Liver (tissue), 9 donors: ENCODE measurements around the gene CGB5. TPM values are rescaled to one million over a fixed set of nuclear protein-coding genes. Genes with fewer than 3 reads are reported as not detected.

ENCODE experiments used
- DNase-seq: peaks from one replicate; pipeline ENCODE4 v3.0.0-alpha.2; 2017; ENCODE audit warnings: low spot score
- H3K27ac ChIP-seq, 2 donors: one replicate each; pipeline ENCODE4 v1.7.0; 2013; ENCODE audit warnings: inconsistent platforms in 2 of 2, low read length in 2 of 2, control low read depth in 1 of 2, low read depth in 1 of 2, mild to moderate bottlenecking in 1 of 2
- H3K27me3 ChIP-seq, 4 donors: one replicate each; pipeline versions ENCODE4 v1.6.1 to v1.7.0; 2013; ENCODE audit warnings: low read length in 3 of 4, inconsistent platforms in 1 of 4, mild to moderate bottlenecking in 1 of 4, moderate library complexity in 1 of 4; ENCODE audit not compliant: control insufficient read depth in 4 of 4, insufficient read depth in 4 of 4
- H3K36me3 ChIP-seq, 4 donors: one replicate each; pipeline versions ENCODE4 v1.6.1 to v1.7.0; 2013; ENCODE audit warnings: low read length in 3 of 4, mild to moderate bottlenecking in 3 of 4, low read depth in 1 of 4, moderate library complexity in 1 of 4; ENCODE audit not compliant: control insufficient read depth in 4 of 4, insufficient read depth in 3 of 4
- H3K4me1 ChIP-seq, 4 donors: one replicate each; pipeline versions ENCODE4 v1.6.1 to v1.7.0; 2013; ENCODE audit warnings: low read length in 3 of 4, mild to moderate bottlenecking in 3 of 4, moderate library complexity in 1 of 4; ENCODE audit not compliant: control insufficient read depth in 4 of 4, insufficient read depth in 4 of 4
- H3K4me3 ChIP-seq, 3 donors: one replicate each; pipeline versions ENCODE4 v1.6.1 to v1.7.0; 2013; ENCODE audit warnings: low read length in 3 of 3, control low read depth in 1 of 3, low read depth in 1 of 3, mild to moderate bottlenecking in 1 of 3
- H3K9ac ChIP-seq, 2 donors: one replicate each; pipeline ENCODE4 v1.7.0; 2013; ENCODE audit warnings: low read length in 2 of 2, mild to moderate bottlenecking in 2 of 2, moderate library complexity in 2 of 2, control low read depth in 1 of 2, low read depth in 1 of 2
- H3K9me3 ChIP-seq, 4 donors: one replicate each; pipeline versions ENCODE4 v1.6.1 to v1.7.0; 2013; ENCODE audit warnings: low read length in 3 of 4; ENCODE audit not compliant: control insufficient read depth in 4 of 4
- ATF3 ChIP-seq: IDR thresholded peaks from 2 replicates; pipeline ENCODE4 v1.6.1; 2016; ENCODE audit warnings: antibody characterized with exemption
- EGR1 ChIP-seq, 2 donors: IDR thresholded peaks; 2 replicates each; pipeline ENCODE4 v1.6.1; 2016 to 2018; ENCODE audit warnings: antibody characterized with exemption in 2 of 2, low read depth in 2 of 2
- FOXA1 ChIP-seq: IDR thresholded peaks from 2 replicates; pipeline ENCODE4 v1.6.1; 2016; ENCODE audit warnings: antibody characterized with exemption
- FOXA2 ChIP-seq: IDR thresholded peaks from 2 replicates; pipeline ENCODE4 v1.6.1; 2016; ENCODE audit warnings: antibody characterized with exemption
- GABPA ChIP-seq, 2 donors: IDR thresholded peaks in 1 of 2; conservative IDR thresholded peaks in 1 of 2; 2 replicates each; pipeline ENCODE4 v1.6.1; 2016; ENCODE audit warnings: antibody characterized with exemption in 2 of 2, mild to moderate bottlenecking in 1 of 2, moderate library complexity in 1 of 2
- HNF4G ChIP-seq: IDR thresholded peaks from 2 replicates; pipeline ENCODE4 v1.6.1; 2016; ENCODE audit warnings: antibody characterized with exemption
- JUND ChIP-seq, 2 donors: IDR thresholded peaks; 2 replicates each; pipeline ENCODE4 v1.6.1; 2016; ENCODE audit warnings: antibody characterized with exemption in 2 of 2
- MAX ChIP-seq: IDR thresholded peaks from 2 replicates; pipeline ENCODE4 v1.6.1; 2016; ENCODE audit warnings: antibody characterized with exemption
- NR2F2 ChIP-seq: IDR thresholded peaks from 2 replicates; pipeline ENCODE4 v1.6.1; 2016; ENCODE audit warnings: antibody characterized with exemption
- RAD21 ChIP-seq, 2 donors: IDR thresholded peaks; 2 replicates each; pipeline ENCODE4 v1.6.1; 2016; ENCODE audit warnings: antibody characterized with exemption in 2 of 2, mild to moderate bottlenecking in 2 of 2
- RXRA ChIP-seq, 2 donors: IDR thresholded peaks; 2 replicates each; pipeline ENCODE4 v1.6.1; 2017 to 2018; ENCODE audit warnings: antibody characterized with exemption in 2 of 2, mild to moderate bottlenecking in 1 of 2
- SP1 ChIP-seq: IDR thresholded peaks from 2 replicates; pipeline ENCODE4 v1.6.1; 2018; ENCODE audit warnings: antibody characterized with exemption, mild to moderate bottlenecking
- TAF1 ChIP-seq: conservative IDR thresholded peaks from 2 replicates; pipeline ENCODE4 v1.6.1; 2016; ENCODE audit warnings: antibody characterized with exemption, mild to moderate bottlenecking
- WGBS: extraction: QIAGEN DNeasy Blood & Tissue Kit; methylation state at CpG from one replicate; pipeline ENCODE4 v1.1.7; 2013; 5-methylcytosine and 5-hydroxymethylcytosine counted together
- polyA plus RNA-seq, 2 donors: library from polyadenylated mRNA; stranded (reverse) in 1 of 2; unstranded in 1 of 2; fragments of 200-250 nt in 1 of 2; fragments of >200 nt in 1 of 2; fragmentation: Nextera tagmentation in 1 of 2; extraction: Ambion mirVana in 1 of 2; gene quantifications; one replicate each; pipeline versions ENCODE4 v1.2.1 to v1.2.3, GENCODE V29; 2013 to 2015
- total RNA-seq, 2 donors: library from RNA; depleted of rRNA; stranded (reverse); fragments of >200 nt; gene quantifications; one replicate each; pipeline ENCODE4 v1.2.3, GENCODE V29; 2014
- TF ChIP-seq, protein P1 (sequence below): fragments of 150-350 bp; IDR thresholded peaks from 2 replicates; pipeline ENCODE4 v1.5.1; 2017; ENCODE audit warnings: improper control_type of control experiment, low read depth, low read length; ENCODE audit not compliant: missing input control
- TF ChIP-seq, protein P2 (sequence below): IDR thresholded peaks from 2 replicates; pipeline ENCODE4 v1.6.1; 2016; ENCODE audit warnings: antibody characterized with exemption
- TF ChIP-seq, protein P3 (sequence below): IDR thresholded peaks from 2 replicates; pipeline ENCODE4 v1.6.1; 2016; ENCODE audit warnings: antibody characterized with exemption, mild to moderate bottlenecking
- donor health status: healthy.
- donor health status: healthy.
- donor health status: healthy.
- donor health status: healthy.
- donor health status: healthy.

Gene CGB5
- total and polyA plus RNA-seq, 4 donors = not detected

GRCh38 chr19:49058562-49058961 lies 14.9 kb downstream of the CGB5 start:
- no peak overlapping the region for H3K27ac ChIP-seq
- TF ChIP-seq MAX (no peak), ATF3 (no peak), RXRA (IDR thresholded peaks at IDR 0.05) (no peak)
- no peaks in the 10 kb centered on the region for H3K9me3 ChIP-seq
- DNase-seq = no peak
- H3K4me1 ChIP-seq = peaks cover 0 to 22% (median 12%) of the 10 kb centered on the region in 4 donors
- H3K27me3 ChIP-seq = no peaks in the 10 kb centered on the region
- H3K36me3 ChIP-seq = no peaks in the 10 kb centered on the region
- H3K4me3 ChIP-seq = no peak overlapping the region
- WGBS = 47% methylated on average over 10 of the region's 10 CpGs
- H3K9ac ChIP-seq = no peak overlapping the region

DNA sequence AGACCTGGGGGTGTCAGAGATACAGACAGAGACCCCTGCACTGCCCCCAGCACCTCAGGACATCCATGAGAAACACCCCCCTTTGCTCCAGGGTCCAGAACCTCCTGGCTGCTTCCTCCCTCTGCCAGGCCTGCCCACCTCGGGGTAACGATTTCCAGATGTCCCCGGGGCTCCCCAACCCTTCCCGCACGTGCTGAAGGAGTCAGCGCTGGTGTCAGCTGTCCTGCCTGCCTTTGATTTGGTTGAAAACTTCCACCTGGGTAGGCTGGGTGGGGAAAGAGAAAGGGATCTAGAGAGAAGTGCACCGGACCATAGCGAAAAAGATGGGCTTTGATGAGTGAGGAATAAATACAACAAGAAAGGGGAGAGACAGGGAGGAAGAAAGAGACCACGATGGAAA lies 15.4 kb downstream of the CGB5 start:
- Histone ChIP-seq H3K9ac (no peak overlapping the region), H3K27me3 (no peaks in the 10 kb centered on the region), H3K4me3 (no peak overlapping the region), H3K36me3 (no peaks in the 10 kb centered on the region), H3K4me1 (peaks cover 0 to 22% (median 12%) of the 10 kb centered on the region in 4 donors), H3K9me3 (no peaks in the 10 kb centered on the region), H3K27ac (no peak overlapping the region)
- TF ChIP-seq ATF3 (no peak), RXRA (IDR thresholded peaks at IDR 0.05) (no peak), FOXA1 (no peak), FOXA2 (no peak), HNF4G (no peak), MAX (no peak), NR2F2 (no peak), JUND (IDR thresholded peaks at IDR 0.05) (no peak), SP1 (no peak), TAF1 (no peak), EGR1 (IDR thresholded peaks at IDR 0.05; ENCODE audit: low read depth in 2 of 2) (no peak), RAD21 (IDR thresholded peaks at IDR 0.05) (no peak), GABPA (IDR thresholded peaks at IDR 0.05 in 1 of 2, conservative IDR thresholded peaks at IDR 0.05 in 1 of 2) (no peak)
- TF ChIP-seq, protein P1, sequence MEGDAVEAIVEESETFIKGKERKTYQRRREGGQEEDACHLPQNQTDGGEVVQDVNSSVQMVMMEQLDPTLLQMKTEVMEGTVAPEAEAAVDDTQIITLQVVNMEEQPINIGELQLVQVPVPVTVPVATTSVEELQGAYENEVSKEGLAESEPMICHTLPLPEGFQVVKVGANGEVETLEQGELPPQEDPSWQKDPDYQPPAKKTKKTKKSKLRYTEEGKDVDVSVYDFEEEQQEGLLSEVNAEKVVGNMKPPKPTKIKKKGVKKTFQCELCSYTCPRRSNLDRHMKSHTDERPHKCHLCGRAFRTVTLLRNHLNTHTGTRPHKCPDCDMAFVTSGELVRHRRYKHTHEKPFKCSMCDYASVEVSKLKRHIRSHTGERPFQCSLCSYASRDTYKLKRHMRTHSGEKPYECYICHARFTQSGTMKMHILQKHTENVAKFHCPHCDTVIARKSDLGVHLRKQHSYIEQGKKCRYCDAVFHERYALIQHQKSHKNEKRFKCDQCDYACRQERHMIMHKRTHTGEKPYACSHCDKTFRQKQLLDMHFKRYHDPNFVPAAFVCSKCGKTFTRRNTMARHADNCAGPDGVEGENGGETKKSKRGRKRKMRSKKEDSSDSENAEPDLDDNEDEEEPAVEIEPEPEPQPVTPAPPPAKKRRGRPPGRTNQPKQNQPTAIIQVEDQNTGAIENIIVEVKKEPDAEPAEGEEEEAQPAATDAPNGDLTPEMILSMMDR = no peak
- TF ChIP-seq, protein P2, sequence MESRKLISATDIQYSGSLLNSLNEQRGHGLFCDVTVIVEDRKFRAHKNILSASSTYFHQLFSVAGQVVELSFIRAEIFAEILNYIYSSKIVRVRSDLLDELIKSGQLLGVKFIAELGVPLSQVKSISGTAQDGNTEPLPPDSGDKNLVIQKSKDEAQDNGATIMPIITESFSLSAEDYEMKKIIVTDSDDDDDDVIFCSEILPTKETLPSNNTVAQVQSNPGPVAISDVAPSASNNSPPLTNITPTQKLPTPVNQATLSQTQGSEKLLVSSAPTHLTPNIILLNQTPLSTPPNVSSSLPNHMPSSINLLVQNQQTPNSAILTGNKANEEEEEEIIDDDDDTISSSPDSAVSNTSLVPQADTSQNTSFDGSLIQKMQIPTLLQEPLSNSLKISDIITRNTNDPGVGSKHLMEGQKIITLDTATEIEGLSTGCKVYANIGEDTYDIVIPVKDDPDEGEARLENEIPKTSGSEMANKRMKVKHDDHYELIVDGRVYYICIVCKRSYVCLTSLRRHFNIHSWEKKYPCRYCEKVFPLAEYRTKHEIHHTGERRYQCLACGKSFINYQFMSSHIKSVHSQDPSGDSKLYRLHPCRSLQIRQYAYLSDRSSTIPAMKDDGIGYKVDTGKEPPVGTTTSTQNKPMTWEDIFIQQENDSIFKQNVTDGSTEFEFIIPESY = no peak
- TF ChIP-seq, protein P3, sequence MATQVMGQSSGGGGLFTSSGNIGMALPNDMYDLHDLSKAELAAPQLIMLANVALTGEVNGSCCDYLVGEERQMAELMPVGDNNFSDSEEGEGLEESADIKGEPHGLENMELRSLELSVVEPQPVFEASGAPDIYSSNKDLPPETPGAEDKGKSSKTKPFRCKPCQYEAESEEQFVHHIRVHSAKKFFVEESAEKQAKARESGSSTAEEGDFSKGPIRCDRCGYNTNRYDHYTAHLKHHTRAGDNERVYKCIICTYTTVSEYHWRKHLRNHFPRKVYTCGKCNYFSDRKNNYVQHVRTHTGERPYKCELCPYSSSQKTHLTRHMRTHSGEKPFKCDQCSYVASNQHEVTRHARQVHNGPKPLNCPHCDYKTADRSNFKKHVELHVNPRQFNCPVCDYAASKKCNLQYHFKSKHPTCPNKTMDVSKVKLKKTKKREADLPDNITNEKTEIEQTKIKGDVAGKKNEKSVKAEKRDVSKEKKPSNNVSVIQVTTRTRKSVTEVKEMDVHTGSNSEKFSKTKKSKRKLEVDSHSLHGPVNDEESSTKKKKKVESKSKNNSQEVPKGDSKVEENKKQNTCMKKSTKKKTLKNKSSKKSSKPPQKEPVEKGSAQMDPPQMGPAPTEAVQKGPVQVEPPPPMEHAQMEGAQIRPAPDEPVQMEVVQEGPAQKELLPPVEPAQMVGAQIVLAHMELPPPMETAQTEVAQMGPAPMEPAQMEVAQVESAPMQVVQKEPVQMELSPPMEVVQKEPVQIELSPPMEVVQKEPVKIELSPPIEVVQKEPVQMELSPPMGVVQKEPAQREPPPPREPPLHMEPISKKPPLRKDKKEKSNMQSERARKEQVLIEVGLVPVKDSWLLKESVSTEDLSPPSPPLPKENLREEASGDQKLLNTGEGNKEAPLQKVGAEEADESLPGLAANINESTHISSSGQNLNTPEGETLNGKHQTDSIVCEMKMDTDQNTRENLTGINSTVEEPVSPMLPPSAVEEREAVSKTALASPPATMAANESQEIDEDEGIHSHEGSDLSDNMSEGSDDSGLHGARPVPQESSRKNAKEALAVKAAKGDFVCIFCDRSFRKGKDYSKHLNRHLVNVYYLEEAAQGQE = no peak
- DNase-seq = no peak
- 72% methylated on average over 9 of the region's 9 CpGs for WGBS
